ENCODE results near the gene BTRC.
"Not testable (repeated sequence)": the region's sequence is repeated elsewhere in the genome, so short reads cannot be mapped to it uniquely, and the experiment has no call there.

The BTRC gene

DNA sequence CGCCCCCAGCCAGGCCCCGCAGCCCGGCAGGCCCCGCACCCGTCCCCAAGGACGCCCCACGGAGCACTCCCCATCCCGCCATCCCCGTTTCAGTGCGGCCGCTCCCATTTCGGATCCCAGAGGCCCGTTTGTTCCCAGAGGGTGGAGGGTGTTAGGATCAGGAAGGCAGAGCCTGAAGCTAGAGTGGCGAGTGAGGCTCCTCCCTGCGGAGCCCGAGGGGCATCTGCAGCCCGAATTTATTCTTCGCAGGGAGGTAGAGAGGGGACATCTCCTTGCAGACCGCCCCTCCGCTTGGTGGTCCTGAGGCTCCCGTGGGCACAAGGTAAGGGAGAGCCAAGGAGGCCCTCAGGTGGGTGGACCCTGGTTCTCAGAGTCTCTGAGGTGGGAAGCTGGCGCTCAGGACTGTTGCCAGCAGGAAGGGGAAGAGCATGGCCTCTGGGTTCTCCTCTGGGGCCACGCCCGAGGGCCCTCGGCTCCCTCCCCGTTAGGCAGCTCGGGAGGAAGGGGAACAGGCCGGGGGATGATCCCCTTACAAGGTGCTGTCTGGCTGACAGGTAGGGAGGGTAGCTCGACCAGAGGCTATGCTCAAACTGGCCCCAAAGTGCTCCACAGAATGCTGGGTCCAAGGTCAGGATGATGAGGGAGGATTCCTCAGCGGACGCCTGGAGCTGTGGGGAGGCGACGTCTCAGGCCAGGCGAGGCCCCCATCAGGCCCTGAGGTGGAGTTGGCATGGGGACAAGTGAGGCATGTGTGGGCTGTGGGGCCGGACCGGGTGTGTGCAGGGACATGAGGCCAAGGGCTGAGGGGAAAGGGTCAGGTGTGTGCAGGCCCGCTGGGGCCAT, 216.7 kb downstream of the BTRC start:
- no peak for DNase-seq

DNA sequence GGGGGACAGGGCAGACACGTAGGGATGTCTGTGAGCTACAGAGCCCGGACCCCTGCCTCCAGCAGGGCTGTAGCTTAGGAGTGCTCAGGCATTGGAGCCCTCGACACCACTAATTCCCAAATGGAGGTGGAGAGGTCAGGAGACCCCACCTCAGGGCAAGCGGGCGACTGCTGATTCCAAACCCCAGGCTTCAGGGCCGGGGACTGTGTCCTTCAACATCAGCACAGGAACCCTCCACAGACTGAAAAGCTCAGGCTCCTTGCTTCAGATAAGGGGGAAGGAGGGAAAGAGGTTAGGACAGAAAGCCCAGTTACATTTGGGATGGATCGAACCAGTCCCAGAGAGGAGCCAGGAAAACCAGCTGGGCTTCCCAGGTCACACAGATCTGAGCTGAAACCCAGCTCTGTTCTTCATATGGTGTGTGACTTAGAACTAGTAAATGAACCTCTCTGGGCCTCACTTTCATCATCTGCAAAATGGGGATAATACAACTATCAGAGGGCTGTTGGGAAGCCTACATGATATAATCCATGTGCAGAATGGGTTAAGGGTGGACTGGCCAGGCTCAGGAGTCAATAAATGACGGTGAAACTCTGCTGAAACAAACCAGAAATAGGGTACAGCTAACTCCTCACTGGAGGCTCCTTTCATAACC, 217.4 kb downstream of the BTRC start:
- no peak for DNase-seq

DNA sequence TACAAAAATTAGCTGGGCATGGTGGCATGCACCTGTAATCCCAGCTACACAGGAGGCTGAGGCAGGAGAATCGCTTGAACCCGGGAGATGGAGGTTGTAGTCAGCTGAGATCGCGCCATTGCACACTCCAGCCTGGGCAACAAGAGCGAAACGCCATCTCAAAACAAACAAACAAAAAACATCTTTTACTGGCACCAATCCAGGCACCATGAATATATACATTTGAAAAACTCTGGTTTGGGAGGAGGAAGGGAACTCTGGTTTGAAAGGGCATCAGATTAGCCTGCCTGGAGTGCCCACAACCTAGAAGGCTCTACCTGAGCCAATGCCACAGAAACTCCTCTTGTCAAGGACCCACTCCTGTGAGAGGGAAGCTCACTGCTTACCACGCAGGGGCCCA, 218.2 kb downstream of the BTRC start:
- DNase-seq, result no peak

DNA sequence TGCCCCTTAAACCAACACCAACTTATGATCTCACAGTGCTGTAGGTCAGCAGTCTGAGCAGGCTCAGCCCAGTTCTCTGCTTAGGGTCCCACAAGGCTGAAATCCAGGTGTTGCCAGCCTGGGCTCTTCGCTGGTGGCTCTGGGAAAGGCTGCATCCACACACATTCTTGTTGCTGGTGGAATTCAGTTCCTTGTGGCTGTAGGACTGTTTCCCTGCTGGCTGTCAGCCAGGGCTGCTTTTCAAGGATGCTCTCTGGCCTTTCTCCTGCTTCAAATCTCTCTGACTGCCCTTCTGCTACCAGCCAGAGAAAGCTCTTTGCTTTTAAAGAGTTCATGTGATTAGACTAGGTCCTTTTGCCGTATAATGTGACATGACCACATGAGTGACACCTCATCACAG, 218.8 kb downstream of the BTRC start:
- DNase-seq, result no peak

DNA sequence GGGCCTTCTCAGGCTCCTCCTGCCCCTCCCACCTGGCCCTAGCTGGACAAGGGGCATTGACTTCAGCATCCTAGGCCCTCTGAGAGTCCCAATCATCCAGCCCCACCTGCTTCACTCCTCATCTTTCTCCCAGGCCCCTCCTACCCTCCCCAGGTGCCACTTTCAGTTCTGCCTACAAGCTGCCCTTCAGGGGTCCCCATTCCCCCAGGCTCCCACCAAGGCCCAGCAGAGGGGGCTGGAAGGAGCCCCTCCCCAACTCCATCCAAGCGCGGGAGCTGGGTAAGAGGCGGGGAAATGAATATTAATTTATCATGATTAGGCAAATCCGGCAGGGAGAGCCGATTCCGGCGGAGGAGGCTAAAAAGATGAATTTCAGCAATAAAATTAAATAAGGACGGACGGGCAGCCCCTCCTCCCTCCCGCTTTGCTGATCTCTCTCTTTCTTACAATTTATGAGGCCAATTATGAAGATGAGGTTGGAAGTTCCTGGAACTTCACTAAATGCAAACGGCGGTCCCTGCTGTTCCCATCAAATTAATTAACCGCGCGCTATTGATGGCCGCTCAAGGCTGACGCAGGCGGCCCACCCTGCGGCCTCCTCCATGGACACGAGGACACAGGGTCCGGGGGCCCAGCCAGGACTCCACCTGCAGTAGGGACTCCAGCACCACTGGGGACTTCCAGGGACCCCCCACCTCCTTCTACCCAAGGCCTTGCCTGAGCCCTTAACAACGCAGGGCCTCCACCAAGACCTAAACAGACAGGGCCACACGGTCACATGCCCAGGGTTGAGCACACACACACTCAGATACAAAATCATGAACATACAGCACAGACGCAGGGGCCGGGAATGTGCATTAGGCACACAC, 220.2 kb downstream of the BTRC start:
- no peak for DNase-seq

DNA sequence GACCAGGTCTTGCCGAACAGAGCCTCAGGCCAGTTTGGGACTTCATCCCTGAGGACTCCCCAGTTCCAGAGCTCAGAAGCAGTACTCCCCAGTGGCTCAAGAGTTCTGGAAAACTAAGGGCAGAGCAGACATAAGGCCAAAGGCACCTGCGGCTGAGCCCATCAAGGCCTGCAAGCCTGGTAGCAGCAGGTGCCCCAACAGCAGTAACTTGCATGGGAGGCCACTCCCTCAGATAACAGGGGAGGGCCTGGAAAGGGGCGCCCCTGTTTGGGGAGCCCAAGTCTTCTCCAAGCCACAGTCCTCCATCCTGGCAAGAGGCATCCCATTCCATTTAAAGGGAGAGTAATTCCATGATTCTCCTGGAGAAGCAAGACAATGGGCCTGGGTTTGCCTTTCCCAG, 221.1 kb downstream of the BTRC start:
- DNase-seq, result no peak

DNA sequence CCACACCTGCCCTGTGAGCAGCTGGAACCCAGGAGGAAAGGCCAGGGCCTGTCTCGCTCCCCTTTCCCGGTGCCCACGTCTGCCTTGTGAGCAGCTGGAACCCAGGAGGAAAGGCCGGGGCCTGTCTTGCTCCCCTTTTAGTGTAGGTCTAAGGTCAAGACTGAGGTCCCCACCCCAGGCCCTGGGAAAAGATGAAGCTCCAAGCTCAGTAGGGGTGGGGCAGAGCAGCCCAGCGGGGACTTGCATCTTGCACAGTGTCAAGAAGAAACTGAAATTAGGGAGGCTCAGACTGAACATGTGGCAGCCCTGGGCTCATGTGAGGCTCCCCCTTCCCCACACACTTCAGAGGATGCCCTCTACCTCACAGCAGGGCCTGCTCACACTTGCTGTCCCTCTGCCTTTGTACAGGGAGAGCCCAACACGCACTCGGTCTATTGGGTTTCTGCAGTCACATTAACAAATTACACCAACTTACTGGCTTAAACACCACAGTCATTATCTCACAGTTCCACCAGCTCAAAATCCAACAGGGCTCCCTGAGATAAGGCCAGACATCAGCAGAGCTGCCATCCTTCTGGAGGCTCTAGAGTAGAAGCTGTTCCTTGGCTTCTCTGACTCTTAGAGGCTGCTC, 221.7 kb downstream of the BTRC start:
- DNase-seq, result no peak

DNA sequence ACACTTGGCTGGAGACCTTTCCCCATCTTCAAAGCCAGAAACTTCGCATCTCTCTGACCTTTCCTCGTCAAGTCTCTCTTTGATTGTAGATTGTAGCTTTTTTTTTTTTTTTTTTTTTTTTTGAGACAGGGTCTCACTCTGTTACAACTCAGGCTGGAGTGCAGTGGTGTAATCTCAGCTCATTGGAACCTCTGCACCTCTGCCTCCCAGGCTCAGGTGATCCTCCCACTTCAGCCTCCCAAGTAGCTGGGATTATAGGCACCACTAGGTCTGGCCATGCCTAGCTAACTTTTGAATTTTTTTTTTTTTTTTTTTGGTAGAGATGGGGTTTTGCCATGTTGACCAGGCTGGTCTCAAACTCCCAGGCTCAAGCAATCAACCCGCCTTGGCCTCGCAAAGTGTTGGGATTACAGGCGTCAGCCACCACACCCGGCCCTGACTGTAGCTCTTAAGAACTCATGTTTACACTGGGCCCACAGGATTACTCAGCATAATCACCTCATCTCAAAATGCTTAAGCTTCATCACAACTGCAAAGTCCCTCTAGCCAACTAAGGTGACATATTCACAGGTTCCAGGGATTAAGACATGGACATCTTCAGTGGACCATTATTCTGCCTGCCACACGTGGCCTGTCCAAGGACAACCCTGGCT, 222.4 kb downstream of the BTRC start:
- no peak for DNase-seq

GRCh38 chr10:101577121-101577871, 223.3 kb downstream of the BTRC start:
- no peak for DNase-seq

GRCh38 chr10:101578192-101578591, 224.2 kb downstream of the BTRC start:
- DNase-seq, result no peak

DNA sequence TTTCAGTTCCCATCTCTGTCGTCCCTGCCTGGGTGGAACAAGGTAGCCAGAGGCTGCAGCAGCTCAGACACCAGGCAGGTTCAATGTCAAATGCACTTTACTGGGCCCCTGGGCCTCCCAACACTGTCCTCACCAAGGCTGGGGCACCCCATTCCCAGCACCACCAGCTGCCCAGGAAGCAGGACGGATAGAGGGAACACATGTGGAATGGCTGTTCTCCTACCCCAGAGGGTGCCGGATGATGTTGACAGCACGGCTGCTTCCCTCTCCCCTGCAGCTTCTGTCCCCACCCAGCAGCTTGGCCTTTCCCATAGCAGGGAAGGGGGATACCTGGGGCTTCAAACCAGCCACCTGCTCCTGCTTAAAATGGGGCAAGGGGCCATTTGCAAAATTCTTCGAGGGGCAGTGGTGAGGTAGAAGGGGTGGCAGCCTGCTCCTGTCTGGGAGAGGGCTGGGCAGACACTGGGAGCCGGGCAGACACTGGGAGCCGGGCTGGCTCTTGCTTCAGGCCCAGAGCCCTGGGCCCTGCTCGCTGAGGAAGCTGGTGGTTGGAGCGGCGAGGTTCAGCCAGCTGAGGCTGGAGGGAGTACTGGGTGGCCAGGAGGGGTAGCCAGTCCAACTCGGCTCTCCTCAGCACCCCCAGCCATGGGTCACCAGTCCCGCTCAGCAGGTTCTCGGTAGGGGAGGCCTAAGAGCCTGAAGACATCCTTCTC, 225.0 kb downstream of the BTRC start:
- DNase-seq, result no peak

GRCh38 chr10:101579516-101579870, 225.5 kb downstream of the BTRC start:
- no peak for DNase-seq

- no peak for DNase-seq
Measured at GRCh38 chr10:101580486-101581399, 226.8 kb downstream of the BTRC start.

DNA sequence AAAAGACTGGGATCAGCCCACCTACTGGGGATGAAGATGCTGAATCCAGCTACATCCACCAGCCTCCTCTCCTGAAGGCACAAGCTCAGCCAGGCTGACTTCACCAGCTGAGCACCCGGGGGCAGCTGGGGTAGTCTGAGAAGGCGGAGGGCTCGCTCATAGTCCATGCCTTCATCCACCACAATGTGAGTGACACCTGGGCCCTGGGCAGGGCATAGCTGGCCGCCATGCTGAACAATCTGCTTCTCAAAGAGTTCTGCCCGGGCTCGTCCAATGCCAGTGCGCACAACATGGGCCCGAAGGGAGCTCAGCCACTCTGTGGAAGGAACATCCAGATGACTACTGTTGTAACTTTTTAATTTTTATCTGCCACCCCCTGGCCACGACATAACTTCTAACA, 231.9 kb downstream of the BTRC start:
- no peak for DNase-seq

- DNase-seq, result peak; percentile 91 to 96
Measured at GRCh38 chr10:101587725-101588653, 234.0 kb downstream of the BTRC start, which contains the start of the genes DPCD and POLL. Gene DPCD, plus strand, starts transcription at chr10:101588321. Its CDS starts 16 bp downstream, at chr10:101588337. Gene POLL, minus strand, starts transcription at chr10:101588257. Its CDS starts 897 bp downstream, at chr10:101587360.

DNA sequence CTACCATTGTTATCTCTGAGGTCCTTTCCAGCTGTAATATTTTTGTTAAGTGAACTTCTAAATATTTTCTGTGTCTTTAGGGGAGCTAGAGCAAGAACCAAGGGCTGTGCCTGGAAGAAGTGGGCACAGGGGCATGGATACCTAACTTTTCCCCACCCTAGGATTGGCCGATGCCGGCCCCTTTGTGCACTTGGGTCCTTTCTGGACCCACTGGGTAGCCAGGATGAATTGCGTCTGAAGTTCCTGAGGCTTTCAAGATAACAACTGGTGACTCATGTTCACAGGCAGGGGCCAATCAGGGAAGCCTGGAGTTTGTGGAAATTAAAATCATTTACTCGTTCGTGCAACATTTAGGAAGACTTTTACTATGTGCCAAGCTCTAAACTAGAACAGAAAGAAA, 234.9 kb downstream of the BTRC start:
- no peak for DNase-seq

- DNase-seq, result not testable (repeated sequence)
Measured at GRCh38 chr10:101593331-101593730, 239.4 kb downstream of the BTRC start.

DNA sequence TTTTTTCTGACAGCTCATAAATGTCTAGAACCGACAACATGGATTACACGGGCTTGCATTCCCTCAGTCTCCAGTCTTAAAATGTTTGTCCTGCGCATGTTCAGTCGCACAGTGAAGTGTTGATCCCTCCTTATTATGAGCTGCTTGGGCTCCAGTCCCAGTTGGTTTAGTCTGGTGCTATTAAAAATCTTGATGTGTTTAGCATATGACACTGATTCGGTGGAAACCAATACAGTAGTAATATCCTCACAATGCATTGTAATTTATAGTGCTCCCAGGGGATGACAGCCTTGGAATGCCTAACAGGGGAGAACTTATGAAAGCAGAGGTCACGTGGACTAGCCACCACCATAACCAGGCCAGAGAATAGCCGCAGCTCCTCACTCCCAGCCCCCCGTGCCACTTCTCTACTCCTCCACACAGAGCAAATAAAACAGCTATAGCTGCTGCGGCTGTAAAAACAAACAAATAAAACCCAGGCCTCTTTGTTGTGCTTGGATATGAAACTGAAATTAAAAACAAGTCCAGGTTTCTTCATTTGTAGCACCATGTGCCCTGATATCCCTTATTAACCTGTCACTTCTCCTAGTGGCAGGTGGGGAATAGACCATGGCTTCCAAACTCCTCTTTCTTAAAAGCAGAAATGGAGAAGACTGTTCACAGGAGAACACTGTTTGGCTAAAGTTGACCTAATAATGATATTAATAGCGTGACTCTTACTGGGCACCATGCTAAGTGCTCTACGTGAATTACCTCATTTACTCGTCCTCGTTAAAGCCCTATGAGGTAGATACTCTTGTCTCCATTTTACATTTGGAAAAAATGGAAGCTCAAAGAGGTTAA, 241.8 kb downstream of the BTRC start:
- no peak for DNase-seq

All from SHP77 (cell line).